GM18508 (cell line): Measurements from ENCODE around the gene TRPT1.

Experiments
- ATAC-seq: cut with Tn5 transposase; IDR thresholded peaks from one replicate; pipeline ENCODE4 v1.9.1; 2021; ENCODE audit warnings: moderate number of reproducible peaks; ENCODE audit not compliant: insufficient read depth, unreplicated experiment

The TRPT1 gene

GRCh38 chr11:64210301-64211020, 15.5 kb downstream of the TRPT1 start:
- ATAC-seq: no peak

DNA sequence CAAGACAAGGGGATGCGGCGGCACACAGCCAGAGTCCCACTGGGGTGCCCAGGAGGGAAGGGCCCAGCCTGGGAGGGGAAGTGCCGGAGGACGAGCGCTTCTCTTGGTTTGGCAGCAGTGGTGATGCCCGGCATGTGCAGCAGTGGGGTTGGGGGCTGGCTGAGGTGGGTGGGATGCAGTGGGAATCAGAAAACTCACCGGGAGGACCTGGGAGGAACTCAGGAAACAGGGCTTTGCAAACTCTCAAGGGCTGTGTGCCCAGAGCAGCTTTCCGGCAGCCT, 16.5 kb downstream of the TRPT1 start:
- no peak for ATAC-seq

- ATAC-seq: no peak
These were observed 17.0 kb downstream of the TRPT1 start for GRCh38 chr11:64208796-64209562.

DNA sequence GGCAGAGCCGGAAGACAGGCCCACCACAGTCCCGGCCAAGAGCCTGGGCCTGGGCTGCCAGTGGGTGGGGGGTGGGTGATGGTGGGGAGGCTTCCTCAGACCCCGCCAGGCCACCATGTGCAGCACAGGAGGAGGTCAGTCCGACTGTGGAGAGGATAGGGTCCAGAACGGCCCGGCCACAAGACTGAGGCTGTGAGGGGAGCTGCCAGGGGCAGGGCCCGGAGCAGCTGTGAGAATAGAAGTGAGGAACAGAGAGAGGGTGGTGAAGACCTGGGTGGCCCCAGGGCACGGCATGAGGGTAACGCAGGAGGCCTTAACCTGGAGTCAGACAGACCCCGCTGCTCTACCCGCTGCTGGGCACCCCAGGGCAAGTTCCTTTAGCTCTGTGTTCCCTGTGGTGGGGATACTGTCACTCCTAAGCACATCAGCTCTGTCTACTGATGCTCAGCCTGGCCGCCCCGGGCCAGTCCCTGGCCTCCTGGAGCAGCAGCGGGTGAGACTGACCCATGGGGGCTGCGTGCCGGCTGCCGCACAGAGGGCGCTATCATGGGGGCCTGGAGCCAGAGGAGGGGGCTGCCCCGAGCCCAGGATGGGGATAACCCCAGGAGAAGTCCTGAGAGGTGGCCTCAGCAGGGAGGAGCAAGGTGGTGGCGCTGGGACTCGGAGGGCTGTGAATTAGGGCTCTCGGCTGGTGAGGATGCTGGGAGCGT, 17.7 kb downstream of the TRPT1 start:
- no peak for ATAC-seq

DNA sequence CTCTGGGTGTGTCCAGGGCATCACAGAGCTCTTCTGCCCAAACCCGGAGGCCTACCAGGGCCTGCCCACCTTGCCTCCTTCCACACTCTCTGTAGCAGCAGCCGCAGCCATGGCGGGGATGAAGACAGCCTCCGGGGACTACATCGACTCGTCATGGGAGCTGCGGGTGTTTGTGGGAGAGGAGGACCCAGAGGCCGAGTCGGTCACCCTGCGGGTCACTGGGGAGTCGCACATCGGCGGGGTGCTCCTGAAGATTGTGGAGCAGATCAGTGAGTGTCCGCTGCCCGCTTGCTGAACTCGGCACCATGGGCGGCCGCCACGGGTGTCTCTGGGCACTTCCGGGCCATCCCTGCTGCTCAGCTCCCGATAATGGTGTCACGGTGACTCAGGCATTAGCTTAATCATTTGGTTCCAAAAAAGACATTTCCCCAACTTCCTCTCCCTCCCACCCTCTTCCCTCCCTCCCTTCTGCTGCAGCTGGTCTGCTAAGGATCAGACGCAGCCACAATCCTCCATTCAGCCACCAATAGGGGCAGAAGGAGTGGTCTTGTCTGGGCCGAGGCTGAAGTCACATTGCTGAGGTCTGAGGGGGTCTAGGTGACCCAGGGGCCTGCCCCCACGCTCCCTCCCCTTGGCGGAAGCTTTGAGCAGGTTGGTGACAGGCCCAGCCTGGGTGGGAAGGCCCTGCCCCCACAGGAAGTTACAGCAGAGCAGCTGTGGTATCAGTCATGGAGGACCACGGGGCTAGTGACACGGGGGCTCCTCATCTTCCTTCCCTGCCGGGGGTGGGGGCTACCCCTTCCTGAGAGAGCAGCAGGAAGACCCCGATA, 18.5 kb downstream of the TRPT1 start:
- ATAC-seq: no peak

- no peak for ATAC-seq
These were observed 19.3 kb downstream of the TRPT1 start, which contains the start of gene FERMT3 for GRCh38 chr11:64206457-64207255. Gene FERMT3, plus strand, starts transcription at chr11:64206721. Its CDS starts 644 bp downstream, at chr11:64207365.

DNA sequence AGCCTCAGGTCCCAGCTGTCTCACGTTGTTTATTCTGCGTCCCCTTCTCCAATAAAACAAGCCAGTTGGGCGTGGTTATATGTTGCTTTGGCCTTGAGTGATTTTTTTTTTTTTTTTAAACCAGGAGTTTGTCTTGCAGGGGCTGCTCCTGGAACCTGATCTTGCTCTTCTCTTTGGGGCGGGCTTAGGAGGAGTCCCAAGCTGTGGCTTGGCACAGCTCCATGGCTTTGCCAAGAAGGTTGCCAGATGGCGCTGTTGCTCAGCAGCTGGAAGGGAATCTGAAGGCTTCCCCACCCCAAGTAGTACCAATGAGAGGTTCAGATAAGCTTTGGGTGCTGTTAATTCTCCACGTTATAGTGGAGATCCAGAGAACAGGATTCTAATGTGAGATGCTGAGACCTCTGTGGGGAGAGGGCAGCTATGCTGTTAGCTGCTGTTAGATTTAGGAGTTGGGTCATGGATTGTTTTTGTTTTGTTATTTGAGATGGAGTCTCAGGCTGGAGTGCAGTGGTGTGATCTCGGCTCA, 21.5 kb downstream of the TRPT1 start:
- no peak for ATAC-seq

DNA sequence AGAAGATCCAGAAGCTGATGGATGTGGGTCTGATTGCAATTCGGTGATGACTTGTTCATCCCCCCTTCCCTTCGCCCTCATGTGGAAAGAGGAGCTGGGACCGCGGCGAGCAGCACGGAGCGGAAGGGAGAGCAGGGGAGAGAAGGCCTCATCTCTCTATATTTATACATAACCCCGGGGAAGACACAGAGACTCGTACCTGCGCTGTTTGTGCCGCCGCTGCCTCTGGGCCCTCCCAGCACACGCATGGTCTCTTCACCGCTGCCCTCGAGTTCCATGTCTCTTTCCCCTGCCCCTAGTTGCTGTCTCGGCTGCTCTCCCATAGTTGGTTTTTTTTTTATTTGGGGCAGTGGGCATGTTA, 21.9 kb downstream of the TRPT1 start:
- no peak for ATAC-seq

DNA sequence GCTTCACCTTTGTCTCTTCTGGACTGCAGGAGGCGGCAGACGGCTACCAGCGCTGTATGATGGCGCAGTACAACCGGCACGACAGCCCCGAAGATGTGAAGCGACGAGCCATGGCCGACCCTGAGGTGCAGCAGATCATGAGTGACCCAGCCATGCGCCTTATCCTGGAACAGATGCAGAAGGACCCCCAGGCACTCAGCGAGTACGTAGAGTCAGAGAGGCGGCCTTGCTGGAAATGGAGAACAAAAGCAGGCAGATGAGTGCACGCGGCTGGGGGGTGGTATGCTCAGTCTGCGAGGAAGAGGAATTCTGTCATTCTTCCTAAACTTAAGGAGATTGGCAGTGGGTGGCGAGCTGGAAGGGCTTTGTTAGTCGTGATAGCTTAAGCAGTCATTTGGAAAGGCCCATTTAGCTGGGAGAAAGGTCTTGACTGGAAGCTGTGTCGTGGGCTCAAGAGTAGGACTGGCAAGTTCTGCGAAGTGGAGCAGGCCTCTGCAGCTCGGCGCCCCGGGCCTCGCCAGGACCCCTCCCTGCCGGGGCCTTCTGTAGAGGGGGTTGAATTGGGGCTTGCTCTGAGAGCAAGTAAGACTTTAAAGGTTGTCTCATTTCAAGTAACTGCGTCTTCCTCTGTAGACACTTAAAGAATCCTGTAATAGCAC, 22.4 kb downstream of the TRPT1 start:
- ATAC-seq: no peak

DNA sequence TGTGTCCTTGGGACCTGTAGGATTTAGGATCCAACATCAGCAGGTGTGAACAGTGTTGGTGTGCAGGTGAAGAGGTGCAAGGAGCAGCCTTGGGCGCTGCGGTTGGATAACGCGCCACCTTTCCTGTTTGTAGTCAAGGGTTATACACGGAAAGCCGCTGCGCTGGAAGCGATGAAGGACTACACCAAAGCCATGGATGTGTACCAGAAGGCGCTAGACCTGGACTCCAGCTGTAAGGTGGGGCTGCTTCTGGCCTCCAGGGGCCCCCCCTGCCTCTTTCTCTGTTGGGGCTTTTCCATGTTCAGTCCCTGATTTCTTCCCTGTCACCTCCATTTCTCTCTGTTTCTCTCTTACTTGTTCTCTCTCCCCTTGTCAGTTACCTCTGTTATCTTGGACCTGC, 23.0 kb downstream of the TRPT1 start:
- no peak for ATAC-seq

DNA sequence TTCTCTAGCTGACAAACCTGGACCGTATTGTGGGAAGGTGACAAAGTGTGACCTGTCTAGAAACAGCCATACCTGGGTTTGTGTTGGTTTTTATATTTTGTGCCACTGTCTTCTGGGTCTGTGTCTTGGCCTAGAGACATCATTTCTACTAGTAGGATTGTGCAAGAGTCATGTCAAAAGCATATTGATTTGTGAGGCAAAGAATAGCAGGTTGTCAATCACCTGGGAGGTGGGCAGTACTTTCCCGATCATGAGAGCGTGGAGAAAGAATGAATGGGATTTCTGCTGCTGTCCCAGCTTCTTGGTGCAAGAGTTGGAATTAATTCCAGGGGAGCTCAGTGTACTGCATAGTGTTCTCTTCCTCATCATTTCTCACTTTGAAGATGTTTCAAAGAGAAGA, 24.4 kb downstream of the TRPT1 start:
- no peak for ATAC-seq

- ATAC-seq: no peak
These were observed 27.5 kb downstream of the TRPT1 start for GRCh38 chr11:64198511-64198910.

DNA sequence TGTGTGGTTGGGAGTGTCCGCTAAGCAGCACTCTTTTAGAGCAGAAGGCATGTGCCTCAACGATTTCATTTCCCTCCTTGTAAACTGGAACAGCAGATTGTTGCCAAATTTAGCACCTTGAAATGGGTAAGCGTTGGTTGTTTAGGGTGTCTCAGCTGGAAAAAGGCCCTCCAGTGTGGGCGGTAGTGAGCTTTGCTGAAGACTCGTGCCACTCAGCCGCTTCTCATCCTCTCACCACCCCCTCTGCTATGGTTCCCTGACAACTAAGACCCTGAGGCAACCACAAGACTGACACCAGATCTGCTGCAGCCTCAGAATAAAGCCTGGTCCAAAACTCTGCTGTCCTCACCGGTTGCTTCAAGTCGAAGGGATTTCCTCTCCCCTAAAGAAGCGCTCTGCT, 29.4 kb downstream of the TRPT1 start:
- no peak for ATAC-seq

DNA sequence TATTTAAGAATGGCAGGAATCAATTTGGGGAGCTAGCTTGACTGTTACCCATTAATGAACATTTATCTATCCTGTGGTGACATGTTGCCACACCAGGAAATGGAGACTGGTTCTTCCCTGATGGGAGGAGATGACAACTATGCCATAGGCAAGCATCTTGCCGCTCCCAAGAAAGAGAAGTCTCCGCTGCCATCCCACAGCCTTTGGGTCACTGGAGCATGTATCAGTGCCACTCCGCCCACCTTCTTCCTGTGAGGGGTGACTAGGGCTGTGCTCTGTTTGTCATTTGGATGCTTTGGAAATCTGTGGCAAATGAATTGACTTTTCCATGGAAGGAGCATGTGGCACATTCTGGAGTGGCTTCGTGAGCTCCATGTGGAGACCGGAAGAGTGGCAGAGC, 33.6 kb downstream of the TRPT1 start:
- no peak for ATAC-seq

- ATAC-seq: no peak
These were observed 39.4 kb downstream of the TRPT1 start for GRCh38 chr11:64186492-64187165.

GRCh38 chr11:64185693-64186491, 40.1 kb downstream of the TRPT1 start, which contains the start of gene STIP1:
Gene STIP1, plus strand, starts transcription at chr11:64186171. Its CDS starts 91 bp downstream, at chr11:64186262.
- ATAC-seq: peak; percentile 77

- ATAC-seq: peak; percentile 11
These were observed 40.8 kb downstream of the TRPT1 start for GRCh38 chr11:64185175-64185692.
